Liver (tissue), 9 donors: ENCODE results near the gene KRTAP22-1. TPM values are rescaled to one million over a fixed set of nuclear protein-coding genes. Genes with fewer than 3 reads are reported as not detected.

Experiments used
- DNase-seq: peaks from one replicate; pipeline ENCODE4 v3.0.0-alpha.2; 2017; ENCODE audit warnings: low spot score
- H3K27ac ChIP-seq, 2 donors: one replicate each; pipeline ENCODE4 v1.7.0; 2013; ENCODE audit warnings: inconsistent platforms in 2 of 2, low read length in 2 of 2, control low read depth in 1 of 2, low read depth in 1 of 2, mild to moderate bottlenecking in 1 of 2
- H3K27me3 ChIP-seq, 4 donors: one replicate each; pipeline versions ENCODE4 v1.6.1 to v1.7.0; 2013; ENCODE audit warnings: low read length in 3 of 4, inconsistent platforms in 1 of 4, mild to moderate bottlenecking in 1 of 4, moderate library complexity in 1 of 4; ENCODE audit not compliant: control insufficient read depth in 4 of 4, insufficient read depth in 4 of 4
- H3K36me3 ChIP-seq, 4 donors: one replicate each; pipeline versions ENCODE4 v1.6.1 to v1.7.0; 2013; ENCODE audit warnings: low read length in 3 of 4, mild to moderate bottlenecking in 3 of 4, low read depth in 1 of 4, moderate library complexity in 1 of 4; ENCODE audit not compliant: control insufficient read depth in 4 of 4, insufficient read depth in 3 of 4
- H3K4me1 ChIP-seq, 4 donors: one replicate each; pipeline versions ENCODE4 v1.6.1 to v1.7.0; 2013; ENCODE audit warnings: low read length in 3 of 4, mild to moderate bottlenecking in 3 of 4, moderate library complexity in 1 of 4; ENCODE audit not compliant: control insufficient read depth in 4 of 4, insufficient read depth in 4 of 4
- H3K4me3 ChIP-seq, 3 donors: one replicate each; pipeline versions ENCODE4 v1.6.1 to v1.7.0; 2013; ENCODE audit warnings: low read length in 3 of 3, control low read depth in 1 of 3, low read depth in 1 of 3, mild to moderate bottlenecking in 1 of 3
- H3K9ac ChIP-seq, 2 donors: one replicate each; pipeline ENCODE4 v1.7.0; 2013; ENCODE audit warnings: low read length in 2 of 2, mild to moderate bottlenecking in 2 of 2, moderate library complexity in 2 of 2, control low read depth in 1 of 2, low read depth in 1 of 2
- H3K9me3 ChIP-seq, 4 donors: one replicate each; pipeline versions ENCODE4 v1.6.1 to v1.7.0; 2013; ENCODE audit warnings: low read length in 3 of 4; ENCODE audit not compliant: control insufficient read depth in 4 of 4
- ATF3 ChIP-seq: IDR thresholded peaks from 2 replicates; pipeline ENCODE4 v1.6.1; 2016; ENCODE audit warnings: antibody characterized with exemption
- CTCF ChIP-seq: fragments of 150-350 bp; IDR thresholded peaks from 2 replicates; pipeline ENCODE4 v1.5.1; 2017; ENCODE audit warnings: improper control_type of control experiment, low read depth, low read length; ENCODE audit not compliant: missing input control
- EGR1 ChIP-seq, 2 donors: IDR thresholded peaks; 2 replicates each; pipeline ENCODE4 v1.6.1; 2016 to 2018; ENCODE audit warnings: antibody characterized with exemption in 2 of 2, low read depth in 2 of 2
- FOXA1 ChIP-seq: IDR thresholded peaks from 2 replicates; pipeline ENCODE4 v1.6.1; 2016; ENCODE audit warnings: antibody characterized with exemption
- FOXA2 ChIP-seq: IDR thresholded peaks from 2 replicates; pipeline ENCODE4 v1.6.1; 2016; ENCODE audit warnings: antibody characterized with exemption
- HNF4A ChIP-seq, 2 donors: conservative IDR thresholded peaks; 2 replicates each; pipeline ENCODE4 v1.6.1; 2016; ENCODE audit warnings: antibody characterized with exemption in 2 of 2, mild to moderate bottlenecking in 2 of 2
- HNF4G ChIP-seq: IDR thresholded peaks from 2 replicates; pipeline ENCODE4 v1.6.1; 2016; ENCODE audit warnings: antibody characterized with exemption
- NR2F2 ChIP-seq: IDR thresholded peaks from 2 replicates; pipeline ENCODE4 v1.6.1; 2016; ENCODE audit warnings: antibody characterized with exemption
- RAD21 ChIP-seq, 2 donors: IDR thresholded peaks; 2 replicates each; pipeline ENCODE4 v1.6.1; 2016; ENCODE audit warnings: antibody characterized with exemption in 2 of 2, mild to moderate bottlenecking in 2 of 2
- REST ChIP-seq: IDR thresholded peaks from 2 replicates; pipeline ENCODE4 v1.6.1; 2016; ENCODE audit warnings: antibody characterized with exemption, mild to moderate bottlenecking
- RXRA ChIP-seq, 2 donors: IDR thresholded peaks; 2 replicates each; pipeline ENCODE4 v1.6.1; 2017 to 2018; ENCODE audit warnings: antibody characterized with exemption in 2 of 2, mild to moderate bottlenecking in 1 of 2
- YY1 ChIP-seq: IDR thresholded peaks from 2 replicates; pipeline ENCODE4 v1.6.1; 2016; ENCODE audit warnings: antibody characterized with exemption, mild to moderate bottlenecking
- WGBS: extraction: QIAGEN DNeasy Blood & Tissue Kit; methylation state at CpG from one replicate; pipeline ENCODE4 v1.1.7; 2013; 5-methylcytosine and 5-hydroxymethylcytosine counted together
- polyA plus RNA-seq, 2 donors: library from polyadenylated mRNA; stranded (reverse) in 1 of 2; unstranded in 1 of 2; fragments of 200-250 nt in 1 of 2; fragments of >200 nt in 1 of 2; fragmentation: Nextera tagmentation in 1 of 2; extraction: Ambion mirVana in 1 of 2; gene quantifications; one replicate each; pipeline versions ENCODE4 v1.2.1 to v1.2.3, GENCODE V29; 2013 to 2015
- total RNA-seq, 2 donors: library from RNA; depleted of rRNA; stranded (reverse); fragments of >200 nt; gene quantifications; one replicate each; pipeline ENCODE4 v1.2.3, GENCODE V29; 2014
- donor health status: healthy.
- donor health status: healthy.
- donor health status: healthy.
- donor health status: healthy.
- donor health status: healthy.

KRTAP22-1 gene
- total and polyA plus RNA-seq, 4 donors: not detected

GRCh38 chr21:30582870-30583269, 18.0 kb upstream of the KRTAP22-1 start:
- Histone ChIP-seq H3K9me3 (no peaks in the 10 kb centered on the region), H3K4me1 (no peaks in the 10 kb centered on the region), H3K27ac (no peak overlapping the region), H3K4me3 (no peak overlapping the region), H3K36me3 (no peaks in the 10 kb centered on the region), H3K27me3 (peaks cover 0 to 5% (median 0%) of the 10 kb centered on the region in 4 donors), H3K9ac (no peak overlapping the region)
- TF ChIP-seq HNF4G: no peak
- no peak for TF ChIP-seq CTCF
- no peak for TF ChIP-seq FOXA1
- TF ChIP-seq ATF3: no peak
- TF ChIP-seq NR2F2: no peak
- TF ChIP-seq REST: no peak
- TF ChIP-seq YY1: no peak
- no peak for DNase-seq
- 64% methylated on average over 1 of the region's 1 CpG for WGBS

- H3K27me3 ChIP-seq: no peaks in the 10 kb centered on the region
- H3K36me3 ChIP-seq: no peaks in the 10 kb centered on the region
- no peaks in the 10 kb centered on the region for H3K9me3 ChIP-seq
- DNase-seq: no peak
- no peak within 1 kb of the TSS for H3K9ac ChIP-seq
- no peak for TF ChIP-seq CTCF
- TF ChIP-seq YY1: no peak
- no peak for TF ChIP-seq EGR1 (IDR thresholded peaks at IDR 0.05; ENCODE audit: low read depth in 2 of 2)
- no peak for TF ChIP-seq RAD21 (IDR thresholded peaks at IDR 0.05)
- TF ChIP-seq RXRA (IDR thresholded peaks at IDR 0.05): no peak
- TF ChIP-seq HNF4A (conservative IDR thresholded peaks at IDR 0.05): no peak
- no peak for TF ChIP-seq HNF4G
- no peak for TF ChIP-seq FOXA2
- TF ChIP-seq FOXA1: no peak
- no peak for TF ChIP-seq REST
- no peak within 1 kb of the TSS for H3K27ac ChIP-seq
- H3K4me3 ChIP-seq: no peak within 1 kb of the TSS
- H3K4me1 ChIP-seq: no peaks in the 10 kb centered on the region
Measured at GRCh38 chr21:30590297-30590696, 10.6 kb upstream of the KRTAP22-1 start, which contains the start of gene KRTAP22-2. KRTAP22-2 (minus strand) TSS chr21:30590397.
